ENCODE measurements around the gene PHKB.
"Not testable (repeated sequence)": the region's sequence is repeated elsewhere in the genome, so short reads cannot be mapped to it uniquely, and the experiment has no call there.

PHKB gene

DNA sequence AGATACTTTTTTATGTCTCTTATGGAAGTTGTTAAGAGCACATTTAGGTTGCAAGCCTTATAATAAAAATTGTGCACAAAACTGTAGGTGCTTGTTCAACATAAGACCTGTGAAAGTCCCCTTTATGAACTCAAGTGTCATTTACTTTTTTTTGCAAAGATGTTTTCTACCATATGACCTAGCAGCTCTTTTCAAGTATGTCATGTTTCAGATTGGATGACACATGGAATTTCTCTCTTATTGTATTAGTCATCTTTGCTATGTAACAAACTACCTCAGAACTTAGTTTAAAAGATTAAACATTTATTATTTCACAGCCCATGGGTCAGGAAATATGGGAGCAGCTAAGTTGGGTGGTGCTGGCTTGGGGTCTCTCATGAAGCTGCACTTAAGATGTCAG is 57.9 kb downstream of the PHKB start:
- DNase-seq = no peak

DNA sequence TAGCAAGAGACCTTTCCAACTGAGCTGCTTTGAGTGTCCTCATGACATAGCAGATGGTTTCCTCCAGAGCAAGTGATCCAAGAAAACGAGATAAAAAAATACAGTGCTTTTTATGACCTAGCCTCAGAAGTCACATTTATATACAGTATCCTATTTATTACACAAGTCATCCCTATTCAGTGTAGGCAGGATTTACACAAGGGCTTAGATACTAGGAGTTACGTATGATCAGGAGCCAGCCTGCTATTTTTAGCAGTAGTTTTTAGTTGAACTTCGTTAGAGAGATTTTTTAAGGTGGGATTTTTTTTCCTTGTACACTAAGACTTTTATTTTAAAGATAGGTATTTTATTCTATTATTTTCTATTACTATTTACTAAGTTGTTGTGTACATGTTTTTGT is 58.4 kb downstream of the PHKB start:
- no peak for DNase-seq

DNA sequence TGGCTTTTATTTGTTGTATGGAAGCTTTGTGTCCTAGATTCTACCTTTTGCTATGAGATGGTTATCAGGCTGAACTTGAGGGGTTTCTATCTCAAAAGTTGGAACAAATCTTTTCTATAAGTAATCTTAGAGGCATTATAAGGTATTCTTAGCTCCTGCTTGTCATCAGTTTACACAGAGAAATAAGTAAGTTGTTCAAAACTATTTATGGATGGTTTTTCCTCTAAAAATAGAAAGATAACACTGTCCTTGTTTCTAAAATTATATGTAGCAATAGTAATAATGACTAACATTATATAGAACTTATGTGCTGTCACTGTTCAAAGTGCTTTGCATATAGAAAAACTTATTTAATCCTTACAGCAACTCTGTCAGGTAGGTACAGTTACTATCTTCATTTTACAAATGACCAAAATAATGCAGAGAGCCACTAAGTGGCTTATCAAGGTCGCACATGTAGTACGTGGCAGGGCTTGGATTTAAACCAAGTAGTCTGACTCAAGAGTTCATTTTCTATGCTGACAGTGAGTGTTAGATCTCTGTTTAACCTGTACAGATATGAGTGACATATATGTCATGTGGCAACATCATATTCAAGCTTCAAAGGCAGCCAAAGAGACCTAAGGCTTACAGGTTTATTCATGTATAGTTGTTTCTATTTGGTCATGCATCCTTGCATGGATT is 59.0 kb downstream of the PHKB start:
- no peak for DNase-seq

DNA sequence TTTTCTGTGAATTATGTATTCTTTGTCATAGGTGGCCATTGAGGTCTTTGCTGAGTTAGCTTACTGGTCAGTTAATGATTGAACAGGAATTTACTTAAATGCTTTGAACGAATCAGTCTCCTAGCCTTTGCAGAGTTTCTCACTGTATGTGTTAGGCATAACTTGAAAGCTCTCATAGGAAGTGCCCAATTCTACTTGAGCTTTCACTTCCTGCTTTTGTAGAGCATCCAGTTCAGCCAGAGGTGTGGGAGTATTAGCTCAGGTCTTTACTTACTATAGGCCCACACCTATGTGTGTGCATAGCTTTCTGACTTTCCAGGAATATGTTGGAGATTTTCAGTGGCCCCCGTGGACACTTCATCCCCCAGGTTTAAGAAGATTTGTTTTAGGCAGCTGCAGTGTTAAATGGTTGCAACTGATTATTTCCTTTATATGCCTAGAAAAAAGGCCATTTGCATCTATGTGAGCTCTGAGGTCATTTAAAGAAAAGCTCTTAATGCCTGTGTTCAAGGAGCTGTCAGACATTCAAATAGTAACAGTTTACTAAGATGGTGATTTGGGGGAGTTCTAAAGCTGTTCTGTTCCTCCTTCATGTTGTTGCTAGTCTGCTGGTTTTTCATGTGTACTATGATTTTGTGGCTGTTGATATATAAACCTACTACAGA is 62.3 kb downstream of the PHKB start:
- DNase-seq = no peak

DNA sequence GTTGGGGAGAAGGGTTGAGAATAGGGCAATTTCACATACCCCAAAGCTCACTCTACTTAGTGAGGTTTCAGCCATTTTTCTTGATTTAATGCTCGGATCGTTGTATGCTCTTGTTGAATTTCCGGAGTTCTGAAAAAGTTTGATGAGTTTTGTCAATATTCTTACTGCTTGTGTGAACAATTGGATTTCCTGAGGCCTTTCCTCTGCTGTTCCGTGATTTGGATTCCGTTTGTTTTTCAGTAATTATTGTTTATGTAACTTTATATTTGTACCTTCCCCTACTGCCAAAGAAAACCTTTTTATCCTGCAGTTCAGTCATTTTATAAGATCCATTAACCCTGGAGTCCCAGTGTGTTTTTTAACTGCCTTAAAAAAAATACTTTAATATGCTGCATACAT is 62.9 kb downstream of the PHKB start:
- DNase-seq = no peak

DNA sequence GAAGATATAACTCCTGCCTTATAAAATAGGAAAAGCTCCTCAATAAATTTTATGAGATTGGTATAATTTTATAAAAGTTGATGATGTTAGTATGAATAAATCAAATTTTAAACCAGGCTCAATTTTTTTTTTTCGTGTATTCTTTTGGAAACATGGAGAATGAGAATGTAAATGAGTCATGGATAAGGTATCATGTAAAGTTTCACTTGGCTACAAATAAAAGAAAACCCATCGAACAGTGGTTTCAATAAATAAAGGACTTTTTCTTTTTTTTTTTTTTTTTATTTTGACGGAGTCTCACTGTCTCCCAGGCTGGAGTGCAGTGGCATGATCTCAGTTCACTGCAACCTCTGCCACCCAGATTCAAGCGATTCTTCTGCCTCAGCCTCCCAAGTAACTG is 67.3 kb downstream of the PHKB start:
- no peak for DNase-seq

DNA sequence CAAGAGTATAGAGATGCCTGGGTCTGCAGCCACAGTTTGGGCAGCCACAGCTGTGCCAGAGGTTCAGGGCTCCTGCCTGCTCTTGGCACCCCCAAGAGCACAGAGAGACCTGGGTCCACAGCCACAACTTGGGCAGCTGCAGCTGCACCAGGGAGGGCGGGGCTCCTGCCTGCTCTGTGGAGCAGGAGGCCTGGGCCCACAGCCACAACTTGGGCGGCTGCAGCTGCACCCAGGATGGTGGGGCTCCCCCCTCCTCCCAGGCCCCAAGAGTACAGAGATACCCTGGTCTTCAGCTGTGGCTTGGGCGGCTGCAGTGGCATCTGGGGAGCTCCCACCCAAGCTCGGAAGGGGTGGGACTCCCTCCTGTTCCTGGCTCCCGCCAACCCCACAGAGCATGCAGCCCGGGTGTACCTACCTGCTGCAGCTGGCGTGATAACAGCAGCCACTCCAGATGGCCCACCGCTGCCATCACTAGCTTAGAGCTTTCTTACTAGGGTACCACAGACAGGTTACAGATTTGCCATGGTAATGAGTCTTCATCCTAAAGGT is 72.7 kb downstream of the PHKB start:
- no peak for DNase-seq

DNA sequence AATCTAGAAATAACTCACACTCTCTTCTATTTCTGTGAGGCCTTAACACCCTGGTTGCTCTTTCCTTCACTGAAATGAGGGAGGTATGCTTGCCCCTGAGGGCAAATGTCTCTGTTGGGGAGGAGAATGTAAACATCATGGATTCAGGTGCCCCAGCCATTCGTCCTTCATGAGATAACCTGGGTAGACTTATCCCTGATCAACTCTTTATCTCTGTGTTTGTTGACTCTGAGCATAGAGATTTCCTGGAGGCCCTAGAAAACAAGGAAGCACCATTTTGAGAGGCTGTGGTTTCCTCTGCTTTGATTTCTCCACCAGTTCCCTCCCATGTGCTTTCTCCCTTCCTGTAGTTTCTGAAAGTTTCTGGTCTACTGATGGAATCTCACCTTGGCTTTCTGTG is 77.3 kb downstream of the PHKB start:
- DNase-seq = no peak

DNA sequence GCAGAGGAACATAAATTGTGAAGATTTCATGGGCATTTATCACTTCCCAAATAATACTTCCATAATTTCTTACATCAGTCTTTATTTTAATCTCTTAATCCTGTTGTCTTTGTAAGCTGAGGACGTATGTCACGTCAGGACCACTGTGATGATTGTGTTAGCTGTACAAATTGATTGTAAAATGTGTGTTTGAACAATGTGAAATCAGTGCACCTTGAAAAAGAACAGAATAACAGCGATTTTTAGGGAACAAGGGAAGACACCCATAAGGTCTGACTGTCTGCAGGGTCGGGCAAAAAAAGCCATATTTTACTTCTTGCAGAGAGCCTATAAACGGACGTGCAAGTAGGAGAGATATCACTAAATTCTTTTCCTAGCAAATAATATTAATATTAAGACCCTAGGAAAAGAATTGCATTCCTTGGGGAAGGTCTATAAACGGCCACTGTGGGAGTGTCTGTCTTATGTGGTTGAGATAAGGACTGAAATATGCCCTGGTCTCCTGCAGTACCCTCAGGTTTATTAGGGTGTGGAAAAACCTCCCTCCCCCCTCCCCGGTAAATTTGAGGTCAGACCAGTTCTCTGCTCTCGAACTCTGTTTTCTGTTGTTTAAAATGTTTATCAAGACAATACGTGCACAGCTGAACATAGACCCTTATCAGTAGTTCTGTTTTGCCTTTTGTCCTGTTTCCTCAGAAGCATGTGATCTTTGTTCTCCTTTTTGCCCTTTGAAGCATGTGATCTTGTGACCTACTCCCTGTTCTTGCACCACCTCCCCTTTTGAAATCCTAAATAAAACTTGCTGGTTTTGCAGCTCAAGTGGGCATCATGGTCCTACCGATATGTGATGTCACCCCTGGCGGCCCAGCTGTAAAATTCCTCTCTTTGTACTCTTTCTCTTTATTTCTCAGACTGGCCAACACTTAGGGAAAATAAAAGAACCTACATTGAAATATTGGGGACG is 78.9 kb downstream of the PHKB start:
- DNase-seq = not testable (repeated sequence)

DNA sequence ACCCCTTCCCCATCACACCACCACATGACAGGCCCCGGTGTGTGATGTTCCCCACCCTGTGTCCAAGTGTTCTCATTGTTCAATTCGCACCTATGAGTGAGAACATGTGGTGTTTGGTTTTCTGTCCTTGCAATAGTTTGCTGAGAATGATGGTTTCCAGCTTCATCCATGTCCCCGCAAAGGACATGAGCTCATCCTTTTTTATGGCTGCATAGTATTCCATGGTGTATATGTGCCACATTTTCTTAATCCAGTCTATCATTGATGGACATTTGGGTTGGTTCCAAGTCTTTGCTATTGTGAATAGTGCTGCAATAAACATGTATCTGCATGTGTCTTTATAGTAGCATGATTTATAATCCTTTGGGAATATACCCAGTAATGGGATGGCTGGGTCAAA is 80.0 kb downstream of the PHKB start:
- not testable (repeated sequence) for DNase-seq

DNA sequence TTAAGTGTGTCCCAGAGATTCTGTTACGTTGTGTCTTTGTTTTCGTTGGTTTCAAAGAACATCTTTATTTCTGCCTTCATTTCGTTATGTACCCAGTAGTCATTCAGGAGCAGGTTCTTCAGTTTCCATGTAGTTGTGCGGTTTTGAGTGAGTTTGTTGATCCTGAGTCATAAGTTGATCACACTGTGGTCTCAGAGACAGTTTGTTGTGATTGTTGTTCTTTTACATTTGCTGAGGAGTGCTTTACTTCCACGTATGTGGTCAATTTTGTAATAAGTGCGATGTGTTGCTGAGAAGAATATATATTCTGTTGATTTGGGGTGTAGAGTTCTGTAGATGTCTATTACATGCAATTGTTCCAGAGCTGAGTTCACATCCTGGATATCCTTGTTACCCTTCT is 83.1 kb downstream of the PHKB start:
- DNase-seq = not testable (repeated sequence)

DNA sequence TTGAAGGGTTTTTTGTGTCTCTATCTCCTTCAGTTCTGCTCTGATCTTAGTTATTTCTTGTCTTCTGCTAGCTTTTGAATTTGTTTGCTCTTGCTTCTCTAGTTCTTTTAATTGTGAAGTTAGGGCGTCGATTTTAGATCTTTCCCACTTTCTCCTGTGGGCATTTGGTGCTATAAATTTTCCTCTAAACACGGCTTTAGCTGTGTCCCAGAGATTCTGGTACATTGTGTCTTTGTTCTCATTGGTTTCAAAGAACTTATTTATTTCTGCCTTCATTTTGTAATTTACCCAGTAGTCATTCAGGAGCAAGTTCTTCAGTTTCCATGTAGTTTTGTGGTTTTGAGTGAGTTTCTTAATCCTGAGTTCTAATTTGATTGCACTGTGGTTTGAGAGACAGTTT is 90.1 kb downstream of the PHKB start:
- not testable (repeated sequence) for DNase-seq

DNA sequence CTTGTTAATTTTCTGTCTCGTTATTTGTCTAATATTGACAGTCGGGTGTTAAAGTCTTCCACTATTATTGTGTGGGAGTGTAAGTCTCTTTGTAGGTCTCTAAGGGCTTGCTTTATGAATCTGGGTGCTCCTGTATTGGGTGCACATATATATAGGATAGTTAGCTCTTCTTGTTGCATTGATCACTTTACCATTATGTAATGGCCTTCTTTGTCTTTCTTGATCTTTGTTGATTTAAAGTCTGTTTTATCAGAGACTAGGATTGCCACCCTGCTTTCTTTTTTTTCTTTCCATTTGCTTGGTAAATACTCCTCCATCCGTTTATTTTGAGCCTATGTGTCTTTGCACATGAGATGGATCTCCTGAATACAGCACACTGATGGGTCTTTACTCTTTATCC is 90.6 kb downstream of the PHKB start:
- DNase-seq = not testable (repeated sequence)

DNA sequence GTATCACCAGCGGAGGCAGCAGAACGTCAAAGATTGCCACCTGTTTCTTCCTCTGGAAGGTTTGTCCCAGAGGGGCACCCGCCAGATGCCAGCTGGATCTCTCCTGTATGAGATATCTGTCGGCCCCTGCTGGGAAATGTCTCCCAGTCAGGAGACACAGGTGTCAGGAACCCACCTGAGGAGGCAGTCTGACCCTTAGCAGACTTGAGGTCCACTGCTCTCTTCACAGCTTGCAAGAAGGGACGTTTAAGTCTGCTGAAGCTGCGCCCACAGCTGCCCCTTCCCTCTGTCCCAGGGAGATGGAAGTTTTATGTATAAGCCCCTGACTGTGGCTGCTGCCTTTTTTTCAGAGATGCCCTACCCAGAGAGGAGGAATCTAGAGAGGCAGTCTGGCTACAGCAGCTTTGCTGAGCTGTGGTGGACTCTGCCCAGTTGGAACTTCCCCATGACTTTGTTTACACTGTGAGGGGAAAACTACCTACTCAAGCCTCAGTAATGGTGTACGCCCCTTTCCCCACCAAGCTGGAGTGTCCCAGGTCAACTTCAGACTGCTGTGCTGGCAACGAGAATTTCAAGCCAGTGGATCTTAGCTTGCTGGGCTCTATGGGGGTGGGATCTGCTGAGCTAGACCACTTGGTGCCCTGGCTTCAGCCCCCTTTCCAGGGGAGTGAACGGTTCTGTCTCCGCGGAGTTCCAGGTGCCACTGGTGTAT is 92.9 kb downstream of the PHKB start:
- DNase-seq = no peak

DNA sequence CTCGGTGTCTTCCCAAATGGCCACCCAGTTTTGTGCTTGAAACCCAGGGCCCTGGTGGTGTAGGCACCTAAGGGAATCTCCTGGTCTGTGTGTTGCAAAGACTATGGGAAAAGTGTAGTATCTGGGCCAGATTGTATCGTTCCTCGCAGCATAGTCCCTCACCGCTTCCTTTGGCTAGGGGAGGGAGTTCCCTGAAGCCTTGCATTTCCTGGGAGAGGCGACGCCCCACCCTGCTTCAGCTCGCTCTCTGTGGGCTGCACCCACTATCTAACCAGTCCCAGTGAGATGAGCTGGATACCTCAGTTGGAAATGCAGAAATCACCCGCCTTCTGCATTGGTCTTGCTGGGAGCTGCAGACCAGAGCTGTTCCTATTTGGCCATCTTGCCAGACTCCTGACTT is 93.5 kb downstream of the PHKB start:
- DNase-seq = not testable (repeated sequence)

DNA sequence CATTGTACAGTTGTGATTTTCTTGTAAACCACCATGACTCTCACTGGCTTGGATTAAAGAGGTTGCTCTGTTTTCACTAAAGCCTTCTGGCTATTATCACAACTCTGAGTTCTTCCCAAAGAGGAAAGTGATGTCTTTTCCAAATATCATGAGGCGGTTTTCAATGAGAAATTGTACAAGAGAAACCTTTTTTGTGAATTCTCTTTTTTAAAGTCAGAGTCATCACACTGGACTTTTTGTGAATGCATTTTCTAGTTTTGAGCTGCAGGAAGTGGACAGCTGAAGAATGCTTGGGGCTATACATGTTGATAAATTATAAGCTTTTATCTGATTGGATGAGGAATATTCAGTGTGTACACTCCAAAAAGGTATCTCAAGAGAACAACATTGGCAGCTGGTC is 100.2 kb downstream of the PHKB start:
- DNase-seq = no peak

DNA sequence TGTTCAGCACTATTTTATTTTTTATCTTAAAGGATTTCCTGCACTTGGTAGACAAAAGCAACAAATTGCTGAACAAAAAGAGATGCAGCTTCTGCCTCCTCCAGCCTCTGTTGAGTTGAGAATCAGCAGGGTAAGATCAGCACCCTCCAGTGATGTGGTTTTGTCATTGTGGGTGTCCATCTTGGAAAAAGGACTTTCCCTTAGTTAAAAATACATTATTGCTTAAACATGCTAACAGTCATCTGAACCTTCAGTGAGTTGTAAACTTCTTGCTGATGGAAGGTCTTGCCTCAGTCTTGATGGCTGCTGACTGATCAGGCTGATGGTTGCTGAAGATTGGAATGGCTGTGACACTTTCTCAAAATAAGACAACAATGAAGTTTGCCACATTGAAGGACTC is 101.2 kb downstream of the PHKB start:
- DNase-seq = no peak

DNA sequence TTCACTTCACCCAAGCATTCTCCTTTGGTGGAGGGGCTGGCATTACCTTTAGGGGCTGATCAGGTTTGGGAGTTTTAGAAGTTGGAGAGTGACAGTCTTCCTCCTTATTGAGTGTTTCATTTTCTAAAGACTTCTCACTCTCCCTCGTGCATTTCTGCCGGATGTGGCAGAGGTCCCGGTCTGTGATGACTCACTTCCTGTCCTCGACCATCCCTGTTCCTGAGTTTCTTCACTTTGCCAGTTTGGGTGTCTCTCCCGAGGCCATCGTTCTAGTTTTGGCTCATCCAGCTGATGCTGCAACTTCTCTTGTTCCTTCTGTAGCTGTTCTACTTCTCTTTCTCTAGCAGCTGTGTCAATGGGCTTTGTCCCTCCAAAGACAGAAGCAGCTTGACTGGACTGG is 104.3 kb downstream of the PHKB start:
- no peak for DNase-seq

DNA sequence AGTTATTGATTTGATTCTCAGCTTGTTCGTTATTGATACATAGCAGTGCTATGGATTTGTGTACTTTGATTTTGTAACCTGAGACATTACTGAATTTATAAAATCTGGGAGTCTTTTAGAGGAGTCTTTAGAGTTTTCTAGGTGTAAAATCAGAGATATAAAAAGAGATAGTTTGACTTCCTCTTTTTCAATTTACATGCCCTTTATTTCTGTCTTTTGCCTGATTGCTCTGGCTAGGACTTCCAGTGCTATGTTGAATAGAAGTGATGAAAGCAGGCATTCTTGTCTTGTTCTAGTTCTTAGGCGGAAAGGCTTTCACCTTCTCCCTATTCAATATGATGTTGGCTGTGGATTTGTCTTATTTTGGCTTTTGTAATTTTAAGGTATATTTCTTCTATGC is 106.2 kb downstream of the PHKB start:
- DNase-seq = no peak

DNA sequence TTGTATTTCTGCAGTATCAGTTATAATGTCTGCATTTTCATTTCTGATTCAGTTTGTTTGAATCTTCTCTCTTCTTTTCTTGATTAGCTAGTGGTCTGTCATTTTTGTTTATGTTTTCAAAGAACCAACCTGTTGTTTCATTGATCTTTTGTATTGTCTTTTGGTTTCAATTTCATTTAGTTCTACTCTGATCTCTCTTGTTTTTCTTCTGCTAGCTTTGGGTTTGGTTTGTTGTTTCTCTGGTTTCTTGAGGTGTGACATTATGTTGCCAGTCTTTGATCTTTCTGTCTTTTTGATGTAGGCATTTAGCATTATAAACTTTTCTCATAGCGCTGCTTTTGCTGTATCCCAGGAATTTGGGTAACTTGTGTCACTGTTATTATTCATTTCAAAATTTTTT is 107.2 kb downstream of the PHKB start:
- DNase-seq = no peak

DNA sequence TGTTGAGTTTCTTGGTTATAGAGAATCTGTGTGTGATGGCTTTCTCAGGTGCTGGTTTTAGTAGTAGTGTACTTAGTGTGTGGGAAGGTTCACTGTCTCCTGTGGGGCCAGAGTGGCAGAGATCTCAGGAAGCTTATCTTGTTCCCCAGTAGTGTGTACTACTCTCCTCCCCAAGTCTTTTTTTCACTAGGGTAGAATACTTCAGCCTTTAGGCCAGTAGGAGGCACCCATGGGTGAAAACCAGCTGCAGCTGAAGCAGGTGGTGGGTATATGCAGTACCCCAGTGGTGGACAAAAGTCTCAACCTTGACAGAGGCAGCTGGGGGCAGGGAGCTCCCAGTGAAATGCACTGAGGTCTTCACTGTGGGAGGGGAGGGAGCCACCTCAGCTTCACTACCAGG is 109.9 kb downstream of the PHKB start:
- no peak for DNase-seq

DNA sequence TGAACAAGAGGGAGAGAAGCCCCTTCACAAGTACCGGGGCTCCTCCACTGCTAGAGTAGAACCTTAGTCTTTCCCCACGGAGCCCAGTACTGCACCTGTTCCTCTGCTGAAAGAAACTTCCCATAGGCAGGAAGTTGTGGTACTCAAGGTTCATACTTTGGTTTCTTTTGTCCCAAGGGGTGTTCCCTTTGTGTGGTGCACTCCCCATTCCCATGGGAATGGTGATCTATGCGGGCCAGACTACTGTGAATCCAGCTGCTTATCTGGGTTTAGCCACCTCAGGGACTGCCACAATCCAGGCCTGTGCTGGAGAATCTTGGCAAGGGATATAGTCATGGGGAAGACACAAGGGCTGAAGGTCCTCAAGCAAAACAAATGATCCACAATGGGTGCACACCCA is 110.6 kb downstream of the PHKB start:
- DNase-seq = no peak
